NCI-H146 treated with DMSO at 0.1 percent for 48 hours (cell line): ENCODE measurements around the gene HJURP.

ENCODE experiments used
- DNase-seq: peaks from one replicate; lab custom pipeline; 2025; ENCODE audit not compliant: unreplicated experiment; lab: John Stamatoyannopoulos, UW

HJURP gene

DNA sequence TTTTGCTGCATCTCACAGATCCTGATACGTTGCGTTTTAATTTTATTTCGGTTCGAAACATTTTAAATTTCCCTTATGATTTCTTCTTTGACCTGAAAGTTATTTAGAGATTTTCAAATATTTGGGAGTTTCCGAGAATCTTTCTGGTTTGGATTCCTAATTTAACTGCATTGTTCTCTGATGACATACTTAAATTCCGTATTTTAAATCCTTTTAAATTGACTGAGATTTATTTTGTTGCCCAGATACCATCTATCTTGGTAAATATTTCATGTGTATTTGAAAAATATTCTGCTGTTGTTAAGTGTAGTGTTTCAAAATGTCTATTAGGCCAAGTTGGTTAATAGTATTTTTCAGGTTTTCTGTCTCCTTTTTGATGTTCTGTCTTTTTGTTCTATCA, 38.5 kb downstream of the HJURP start:
- DNase-seq = no peak

DNA sequence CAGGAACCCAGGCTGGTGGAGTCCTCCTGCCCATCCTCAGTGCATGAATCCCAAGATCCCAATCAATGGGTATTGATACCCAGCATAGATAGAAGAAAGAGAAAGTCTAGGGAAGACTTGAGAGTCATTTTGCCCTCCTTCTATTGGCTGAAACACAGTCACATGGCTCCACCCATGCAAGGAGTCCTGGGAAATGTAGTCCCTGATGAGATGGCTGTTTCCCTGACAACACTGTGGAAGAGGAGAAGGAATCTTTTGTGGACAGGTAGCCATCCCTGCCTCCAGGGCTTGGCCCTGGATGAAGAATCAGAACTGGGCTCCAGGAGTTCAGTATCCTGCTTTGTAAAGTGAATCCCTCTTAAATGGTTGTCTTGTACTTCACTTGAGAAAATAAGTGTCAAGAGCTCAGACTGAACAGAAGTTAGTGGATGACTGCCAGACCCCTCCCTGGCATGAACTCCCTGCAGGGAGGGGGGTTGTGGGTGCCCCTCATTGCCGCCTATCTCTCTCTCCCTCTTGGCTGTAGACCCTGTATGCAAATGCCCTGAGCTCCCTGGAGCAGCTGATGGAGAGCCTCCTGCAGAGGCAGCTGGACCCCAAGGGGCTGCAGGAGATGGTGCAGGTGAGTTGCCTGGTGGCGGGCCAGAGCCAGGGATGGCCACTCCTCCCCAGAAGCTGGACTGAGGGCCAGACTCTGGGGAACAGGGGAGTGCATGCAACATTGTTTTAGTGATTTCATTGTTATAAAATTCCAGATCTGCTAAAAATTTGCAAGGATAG, 40.1 kb downstream of the HJURP start:
- DNase-seq = no peak

DNA sequence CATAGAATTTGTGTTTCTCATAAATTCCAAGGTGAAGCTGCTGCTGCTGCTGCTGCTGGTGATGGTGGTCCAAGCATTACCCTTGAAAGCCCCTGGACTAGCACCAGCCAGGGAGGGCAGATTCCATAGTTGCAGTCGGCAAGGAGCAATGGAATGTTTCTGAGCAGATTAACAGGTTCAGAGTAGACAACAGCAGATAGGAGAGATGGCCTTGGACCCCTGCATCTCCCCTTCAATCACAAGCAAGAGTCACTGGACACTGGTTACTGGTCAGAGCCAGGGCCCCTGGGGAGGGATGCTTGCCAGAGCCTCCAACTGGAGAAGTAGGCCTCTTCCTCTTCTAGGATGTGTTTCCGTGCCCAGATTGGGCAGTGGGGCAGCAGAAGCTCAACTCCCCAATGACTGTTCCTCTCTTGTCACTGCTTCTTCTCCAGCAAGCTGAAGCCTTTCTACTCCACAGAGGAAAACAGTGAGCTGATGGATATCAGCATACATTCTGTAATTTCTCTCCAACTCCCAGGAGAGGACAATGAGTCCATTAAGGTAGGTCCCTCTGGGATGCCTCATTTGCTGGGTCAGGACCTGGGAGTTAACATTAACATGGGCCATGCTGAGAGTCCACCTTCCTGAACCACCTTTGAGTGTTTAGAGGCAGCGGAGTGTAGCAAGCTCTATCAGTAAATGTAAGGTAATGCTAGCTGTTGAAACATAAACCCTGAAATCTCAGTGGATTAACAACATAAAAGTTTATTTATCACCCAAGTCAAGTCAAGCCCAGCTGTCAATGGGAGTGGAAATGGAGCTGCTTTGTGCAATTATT, 40.9 kb downstream of the HJURP start:
- no peak for DNase-seq

DNA sequence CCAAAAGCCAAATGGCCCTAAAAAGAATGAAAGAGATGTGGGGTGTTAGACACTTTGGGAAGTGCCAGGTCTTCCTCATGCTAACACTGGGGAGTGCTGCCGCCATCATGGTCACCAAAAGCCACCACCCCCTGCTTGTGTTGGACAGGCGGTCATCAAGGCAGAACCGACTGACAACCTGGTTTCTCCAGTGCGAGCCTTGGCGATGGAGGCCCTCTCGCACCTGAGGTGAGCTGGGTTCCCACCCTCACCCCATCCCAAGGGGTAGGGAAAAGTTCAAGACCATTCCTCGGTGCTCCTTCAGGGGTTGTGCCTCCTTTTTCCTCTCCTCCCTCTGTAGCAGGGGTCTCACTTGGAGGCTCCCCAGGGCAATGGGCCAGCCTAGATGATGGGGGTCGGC, 42.6 kb downstream of the HJURP start:
- no peak for DNase-seq

DNA sequence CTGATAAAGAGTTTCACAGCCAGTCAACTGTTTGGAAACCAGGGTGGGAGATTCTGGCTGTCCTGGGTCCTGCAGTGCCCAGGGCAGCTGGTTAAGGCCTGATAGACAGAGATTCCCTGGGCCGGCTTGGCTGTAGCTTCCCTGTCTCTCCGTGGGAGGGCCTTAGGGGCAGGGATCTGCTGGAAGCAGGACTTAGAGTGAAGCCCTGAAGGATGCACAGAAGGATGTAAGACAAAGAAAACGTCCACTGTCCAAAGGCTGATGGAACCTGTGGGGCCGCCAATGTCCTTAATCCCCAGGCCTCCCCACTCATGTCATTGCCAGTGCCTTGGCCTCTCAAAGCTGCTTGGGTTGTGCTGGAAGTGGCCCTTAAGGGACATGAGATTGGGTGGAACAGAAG, 43.2 kb downstream of the HJURP start:
- no peak for DNase-seq

DNA sequence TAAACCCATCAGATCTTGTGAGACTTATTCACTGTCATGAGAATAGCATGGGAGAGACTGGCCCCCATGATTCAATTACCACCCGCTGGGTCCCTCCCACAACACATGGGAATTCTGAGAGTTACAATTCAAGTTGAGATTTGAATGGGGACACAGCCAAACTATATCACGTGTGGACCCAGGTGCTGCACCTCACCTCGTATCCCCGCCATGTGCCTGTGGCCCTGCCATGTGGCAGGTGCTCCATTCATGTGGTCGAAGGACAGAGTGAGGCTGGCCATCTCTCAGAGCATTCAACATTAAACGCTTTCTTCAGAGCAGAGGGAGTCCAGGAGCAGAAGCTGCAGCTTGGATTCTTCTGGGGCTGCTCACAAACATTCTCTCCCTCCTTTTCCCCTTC, 44.0 kb downstream of the HJURP start:
- DNase-seq = no peak

DNA sequence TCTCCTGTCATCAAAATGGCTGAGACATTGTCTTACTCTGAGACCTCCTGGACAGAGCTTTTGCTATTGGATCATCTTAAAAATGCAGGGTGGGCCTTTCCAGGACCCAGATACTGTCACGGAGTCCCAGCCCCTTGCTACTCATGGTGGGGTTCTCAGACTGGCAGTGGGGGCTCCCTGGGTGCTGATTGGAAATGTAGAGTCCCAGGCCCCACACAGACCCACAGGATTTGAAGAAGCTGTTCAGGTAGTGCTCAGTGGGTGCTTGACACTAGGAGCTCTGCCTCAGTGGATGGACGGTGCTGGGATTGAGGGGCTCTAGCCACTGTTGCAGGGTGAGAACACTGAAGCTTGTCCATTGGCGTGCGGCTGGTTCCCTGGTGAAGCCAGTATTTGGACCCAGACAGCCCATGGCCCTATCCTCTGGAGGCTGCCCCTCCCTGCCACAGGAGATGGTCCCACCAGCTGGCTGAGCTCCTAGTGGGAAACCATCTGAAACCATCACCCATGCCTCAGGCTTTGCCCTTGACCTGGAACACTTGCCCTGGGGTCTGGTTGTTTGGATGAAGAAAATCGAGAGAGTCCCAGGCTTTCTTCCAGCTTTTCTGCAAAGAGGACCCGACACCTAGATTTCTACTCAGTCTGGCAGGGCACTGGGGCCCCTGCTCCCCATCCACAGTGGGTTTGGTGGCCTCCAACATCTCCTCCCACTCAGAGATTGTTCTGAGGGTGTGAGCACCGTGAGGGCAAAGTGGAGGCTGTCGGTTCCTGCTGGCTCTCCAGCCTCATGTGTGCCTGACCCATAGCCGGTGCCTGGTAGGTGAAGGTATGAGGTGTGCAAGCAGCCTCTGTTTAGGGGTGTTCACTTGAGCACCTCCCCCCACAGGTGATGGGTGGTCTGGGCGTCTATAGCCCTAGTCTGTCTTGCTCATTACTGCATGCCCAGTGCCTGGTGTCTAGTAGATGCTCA, 46.1 kb downstream of the HJURP start:
- no peak for DNase-seq

DNA sequence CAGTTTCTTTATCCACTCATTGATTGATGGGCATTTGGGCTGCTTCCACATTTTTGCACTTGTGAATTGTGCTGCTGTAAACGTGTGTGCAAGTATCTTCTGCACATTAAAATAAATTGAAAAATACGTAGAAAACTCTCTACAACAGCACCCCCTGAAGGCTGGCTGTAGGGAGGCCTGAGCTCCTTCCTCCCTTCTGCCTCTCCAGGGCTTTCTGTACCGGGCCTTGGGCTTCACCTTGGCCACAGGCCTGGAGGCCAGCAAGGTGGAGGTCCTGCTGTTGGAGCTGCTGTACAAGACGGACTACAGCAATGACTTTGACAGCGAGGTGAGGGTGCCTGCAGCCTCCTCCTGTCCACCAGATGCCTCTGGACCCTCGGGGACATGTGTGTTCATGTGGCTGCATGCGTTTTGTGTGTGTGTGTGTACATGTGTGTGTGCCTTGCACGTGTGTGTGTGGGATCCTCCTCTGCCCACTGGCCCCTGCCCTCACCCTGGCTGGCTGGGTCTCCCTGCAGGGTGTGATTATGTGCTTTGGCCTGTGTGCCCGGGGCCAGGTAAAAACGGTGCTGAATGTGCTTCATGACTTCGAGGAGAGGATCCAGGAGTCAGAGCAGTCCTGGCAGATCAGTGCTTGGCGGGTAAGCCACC, 47.0 kb downstream of the HJURP start:
- DNase-seq = no peak

DNA sequence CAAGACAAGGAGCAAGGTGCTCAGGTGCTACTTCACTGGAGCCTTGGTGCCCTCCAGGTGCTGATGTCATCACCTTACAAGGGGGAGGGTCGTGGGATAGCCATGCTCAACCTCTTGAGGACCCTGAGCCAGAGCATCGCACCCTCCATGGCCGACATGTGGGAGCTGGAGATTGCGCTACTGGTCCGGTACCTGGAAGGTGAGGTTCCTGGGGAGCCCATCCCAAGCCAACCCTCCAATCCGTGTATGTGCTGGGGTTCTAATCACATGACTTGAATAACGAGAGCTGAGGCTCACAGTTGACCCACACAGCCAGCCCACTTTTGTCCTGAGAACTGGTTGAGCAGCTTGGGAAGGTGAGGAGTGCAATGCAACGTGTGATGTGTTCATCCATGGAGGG, 50.3 kb downstream of the HJURP start:
- no peak for DNase-seq

DNA sequence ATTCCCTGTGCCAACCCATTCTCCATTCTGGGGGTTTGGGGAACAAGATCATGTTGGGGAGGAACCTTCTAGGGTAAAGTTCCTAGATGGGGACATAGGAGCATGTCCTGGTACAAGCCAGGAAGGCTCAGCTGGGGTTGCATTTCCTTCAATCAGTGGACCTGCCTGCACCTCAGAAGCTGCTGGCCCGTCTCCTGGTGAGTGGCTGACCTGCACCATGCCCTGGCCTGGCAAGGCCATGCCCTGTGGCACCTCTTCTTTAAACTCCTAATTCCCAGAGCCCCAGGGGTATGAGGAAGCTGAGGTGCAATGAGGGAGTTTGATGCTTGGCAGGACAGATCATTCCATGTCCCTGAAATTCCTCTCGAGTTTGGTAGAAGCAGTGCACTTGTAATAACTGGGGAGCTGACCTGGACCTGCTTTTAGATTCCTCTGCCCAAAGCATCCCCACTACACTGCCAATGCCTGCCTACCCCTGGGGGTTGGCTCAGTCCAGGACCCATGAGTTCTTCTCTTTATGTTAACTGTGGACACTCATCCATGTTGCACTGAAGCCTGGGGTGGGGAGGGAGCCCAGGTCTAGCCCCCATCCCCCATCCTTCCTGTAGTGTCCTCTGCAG, 50.9 kb downstream of the HJURP start:
- no peak for DNase-seq

DNA sequence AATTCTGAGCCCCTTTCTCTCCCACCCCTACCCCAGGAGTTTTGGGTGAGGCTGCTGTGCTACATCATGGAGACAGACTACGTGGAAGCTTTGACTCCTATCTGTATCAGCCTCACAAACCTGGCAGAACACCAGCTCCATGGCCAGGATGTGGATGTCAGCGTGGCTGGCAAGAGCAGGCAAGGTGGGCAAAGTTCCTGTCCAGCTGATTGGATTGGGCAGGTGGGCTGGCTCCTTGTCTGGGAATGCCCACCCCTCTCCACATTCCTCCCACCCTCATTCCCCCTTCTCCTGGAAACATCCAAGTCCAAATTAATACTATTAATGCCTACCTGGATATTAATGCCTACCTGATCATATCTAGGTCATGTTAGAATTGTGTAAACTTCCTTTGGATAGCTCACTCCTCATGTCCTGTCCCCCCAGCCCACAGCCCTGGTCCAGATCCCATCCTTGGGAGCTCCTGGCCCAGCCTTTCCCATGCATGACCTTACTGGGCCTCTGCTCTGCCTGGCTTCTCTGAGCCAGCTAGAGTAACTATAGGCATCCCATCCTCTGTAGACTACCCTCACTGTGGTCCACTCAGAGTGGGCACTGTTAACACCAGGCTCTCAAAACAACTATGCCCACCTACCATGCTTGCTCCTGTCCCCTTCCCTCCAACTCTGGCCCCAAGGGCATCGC, 52.1 kb downstream of the HJURP start:
- DNase-seq = no peak

DNA sequence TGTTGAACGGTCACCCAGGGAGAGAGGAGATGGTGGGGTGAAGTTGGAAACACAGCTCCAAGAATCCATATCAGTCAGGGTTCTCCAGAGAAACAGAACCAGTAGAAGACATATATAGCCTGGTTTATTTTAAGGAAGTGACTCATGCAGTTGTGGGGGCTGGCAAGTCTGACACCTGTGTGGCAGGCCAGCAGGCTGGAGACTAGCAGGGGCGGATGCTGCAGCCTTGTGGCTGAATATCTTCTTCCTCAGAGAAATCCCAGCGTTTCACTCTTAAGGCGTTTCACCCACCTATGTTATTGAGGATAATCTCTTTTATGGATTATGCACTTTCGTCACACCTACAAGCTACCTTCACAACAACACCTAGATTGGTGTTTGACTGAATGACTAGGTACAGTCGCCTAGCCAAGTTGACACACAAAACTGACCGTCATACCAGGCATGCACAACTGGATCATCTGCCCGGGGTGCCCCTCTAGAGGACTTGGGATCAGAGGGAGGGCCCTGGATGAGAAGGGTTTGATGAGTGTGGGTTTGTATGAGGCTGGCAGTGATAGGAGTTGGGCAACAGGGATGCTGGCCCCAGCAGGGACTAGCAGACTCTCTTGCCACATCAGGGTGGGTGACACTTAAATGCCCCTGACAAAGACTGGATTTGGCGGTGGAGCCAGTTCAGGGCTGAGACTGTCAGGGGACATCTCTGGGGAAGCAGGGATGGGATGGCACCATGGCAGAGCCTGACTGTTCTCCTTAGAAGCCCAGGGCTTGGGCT, 52.8 kb downstream of the HJURP start:
- DNase-seq = no peak

DNA sequence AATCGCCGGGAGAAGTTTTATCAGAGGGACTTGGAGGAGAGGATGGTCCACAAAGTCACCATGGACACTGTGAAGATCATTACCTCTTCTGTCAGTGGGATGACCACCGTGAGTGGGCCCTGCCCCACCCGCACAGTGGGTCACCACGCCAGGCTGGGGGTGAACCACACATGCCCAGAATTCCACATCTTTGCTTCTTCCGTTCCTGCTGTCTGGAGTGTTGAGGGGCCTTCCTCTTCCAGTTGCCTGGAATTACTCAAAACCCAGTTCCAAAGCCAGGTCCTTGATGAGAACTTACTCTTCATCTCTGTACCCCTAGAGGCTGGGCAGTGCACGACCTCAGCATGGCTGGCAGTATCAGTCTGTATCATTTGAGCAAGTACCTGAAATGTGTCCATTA, 54.1 kb downstream of the HJURP start:
- no peak for DNase-seq

DNA sequence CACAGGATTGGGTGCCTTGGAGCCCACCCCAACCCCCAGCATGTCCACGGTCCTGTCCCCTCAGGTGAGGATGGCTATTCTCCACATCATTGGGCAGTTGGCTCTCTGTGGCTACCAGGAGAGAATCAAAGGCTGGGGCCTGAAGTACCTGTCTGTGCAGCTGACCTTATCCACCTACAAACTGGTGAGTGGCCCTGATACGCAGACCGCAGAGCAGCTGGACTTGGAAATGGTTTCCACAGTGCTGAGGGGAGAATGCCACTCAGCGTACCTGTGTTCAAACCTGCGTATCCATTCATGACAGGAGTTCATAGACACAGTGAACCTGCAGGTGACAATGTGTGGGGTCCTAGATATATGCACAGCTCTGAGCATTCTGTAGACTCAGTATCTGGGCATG, 54.6 kb downstream of the HJURP start:
- DNase-seq = no peak

DNA sequence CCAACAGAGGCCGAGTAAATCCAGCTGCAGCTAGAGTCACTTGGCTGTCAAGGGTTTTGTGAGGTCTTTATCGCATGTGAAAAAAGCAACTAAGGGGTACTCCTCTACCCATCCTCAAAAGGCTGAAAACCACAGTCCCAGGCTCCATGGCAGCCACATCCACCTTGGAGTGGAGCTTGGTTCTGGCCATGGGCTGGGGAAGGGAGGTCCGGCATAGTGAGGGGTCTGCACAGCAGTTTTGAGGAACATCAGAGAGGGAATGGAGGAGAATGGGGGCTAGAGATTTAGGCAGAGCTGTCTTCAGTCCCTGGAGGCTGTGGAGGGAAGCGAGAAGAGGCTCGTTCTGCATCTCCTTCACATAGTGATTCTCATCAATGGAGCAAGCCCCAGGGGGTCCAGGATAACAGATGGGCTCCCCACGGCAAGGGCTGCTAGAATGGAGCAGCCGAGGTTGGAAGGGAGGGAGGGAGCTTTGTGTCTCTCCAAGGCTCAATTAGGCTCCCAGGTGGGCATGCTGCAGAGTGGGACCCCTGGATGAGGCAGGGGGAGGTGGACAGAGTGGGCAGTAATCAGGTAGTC, 55.2 kb downstream of the HJURP start:
- no peak for DNase-seq

DNA sequence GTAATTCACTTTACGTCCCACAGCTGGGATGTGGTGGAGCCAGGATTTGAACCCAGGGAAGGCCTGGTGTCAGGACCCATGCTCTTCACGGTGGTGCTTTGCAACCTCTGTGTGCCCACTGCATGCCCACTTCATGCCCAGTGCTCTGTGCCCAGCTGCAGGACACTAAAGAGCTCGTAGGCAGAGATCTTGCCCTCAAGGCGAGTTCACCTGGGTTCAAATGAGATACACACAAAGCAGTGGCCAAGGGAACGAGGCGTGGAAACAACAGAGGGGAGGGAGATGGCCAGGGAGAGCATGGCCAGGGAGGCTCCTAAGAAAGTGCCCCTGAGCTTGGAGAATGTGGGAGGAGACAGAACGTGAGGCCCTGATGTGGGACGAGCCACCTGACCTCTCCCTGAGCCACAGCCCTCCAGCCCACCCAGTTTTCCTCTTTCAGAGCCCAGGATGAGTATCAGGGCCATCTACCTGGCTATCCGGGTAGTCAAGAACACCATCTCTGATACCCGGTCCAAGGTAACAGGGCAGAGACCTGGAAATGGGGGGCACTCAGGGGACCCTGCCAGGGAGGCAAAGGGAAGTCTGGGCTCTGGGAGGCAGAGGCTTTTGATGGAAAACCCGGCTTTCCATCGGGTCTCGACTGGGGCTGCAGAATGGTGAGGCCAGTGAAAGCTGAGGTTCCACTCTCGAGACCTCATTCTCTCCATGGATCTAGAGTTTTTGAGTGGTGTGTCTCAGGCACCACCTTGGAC, 55.8 kb downstream of the HJURP start:
- no peak for DNase-seq

DNA sequence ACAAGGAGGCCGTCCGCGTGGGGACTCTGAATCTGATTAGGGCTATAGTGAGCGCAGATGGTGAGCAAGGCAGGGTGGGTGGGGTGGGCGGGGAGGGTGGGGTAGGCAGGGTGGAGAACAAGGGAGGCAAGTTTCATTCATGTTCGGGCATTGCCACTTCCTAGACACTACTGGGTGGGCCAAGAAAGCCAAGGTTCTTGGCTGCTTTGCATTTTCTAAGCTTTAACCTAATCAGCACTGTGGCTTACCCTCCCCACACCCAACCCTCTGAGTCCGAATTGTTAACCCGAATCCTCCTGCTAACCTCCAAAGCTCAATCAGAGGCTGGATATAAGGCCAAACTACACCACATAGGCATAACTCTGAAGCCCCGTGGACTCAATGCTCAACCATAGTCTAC, 58.1 kb downstream of the HJURP start:
- no peak for DNase-seq

DNA sequence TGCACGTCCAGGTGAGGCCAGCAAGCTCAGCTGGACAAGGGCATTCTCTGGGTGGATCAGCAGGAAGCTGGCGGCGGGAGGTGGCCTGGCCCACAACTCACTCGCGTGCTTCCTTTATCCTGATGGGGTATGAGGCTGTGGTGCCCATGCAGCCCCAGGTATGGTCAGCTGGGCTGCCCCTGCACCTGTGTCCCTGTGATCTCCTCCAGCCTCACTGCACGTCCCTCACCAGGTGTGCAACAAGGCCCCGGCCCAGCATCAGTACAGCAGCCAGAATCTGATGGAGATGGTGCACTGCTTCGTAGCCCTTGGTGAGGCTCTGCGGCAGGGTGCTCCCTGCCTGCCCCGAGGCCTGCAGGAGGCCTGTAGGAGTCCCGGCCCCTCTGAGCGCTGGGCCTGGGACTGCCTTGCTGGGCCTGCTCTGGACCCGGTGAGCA, 58.6 kb downstream of the HJURP start:
- no peak for DNase-seq
